Neuronal stem cell (in vitro differentiated cells): Measurements from ENCODE around the gene GRM8.

ENCODE experiments used
- DNase-seq: peaks from one replicate; pipeline ENCODE4 v3.0.0-alpha.2; 2013; ENCODE audit warnings: low spot score
- H2AFZ ChIP-seq: one replicate; pipeline ENCODE4 v1.6.1; 2013; ENCODE audit warnings: mild to moderate bottlenecking, low read length, inconsistent platforms
- H2AK5ac ChIP-seq: 2 replicates; pipeline ENCODE4 v1.6.1; 2013; ENCODE audit warnings: low read depth, mild to moderate bottlenecking, inconsistent platforms, low read length, moderate library complexity, mixed read lengths
- H2BK120ac ChIP-seq: 2 replicates; pipeline ENCODE4 v1.6.1; 2013; ENCODE audit warnings: low read depth, mild to moderate bottlenecking, inconsistent platforms, low read length, moderate library complexity, mixed read lengths
- H2BK12ac ChIP-seq: one replicate; pipeline ENCODE4 v1.6.1; 2013; ENCODE audit warnings: low read length, inconsistent platforms
- H2BK15ac ChIP-seq: 2 replicates; pipeline ENCODE4 v1.6.1; 2013; ENCODE audit warnings: mild to moderate bottlenecking, low read length, inconsistent platforms, mixed read lengths
- H2BK5ac ChIP-seq: one replicate; pipeline ENCODE4 v1.6.1; 2013; ENCODE audit warnings: inconsistent platforms, mild to moderate bottlenecking, low read length, moderate library complexity
- H3K14ac ChIP-seq: one replicate; pipeline ENCODE4 v1.6.1; 2013; ENCODE audit warnings: low read length, inconsistent platforms
- H3K18ac ChIP-seq: 2 replicates; pipeline ENCODE4 v1.6.1; 2013; ENCODE audit warnings: low read length, inconsistent platforms
- H3K23ac ChIP-seq: 2 replicates; pipeline ENCODE4 v1.6.1; 2013; ENCODE audit warnings: low read depth, mild to moderate bottlenecking, mixed read lengths, low read length, inconsistent platforms; ENCODE audit not compliant: poor library complexity
- H3K27ac ChIP-seq: replicated peaks from 3 replicates; pipeline ENCODE4 v1.5.1; 2013; ENCODE audit warnings: low read length, inconsistent platforms
- H3K27me3 ChIP-seq, 3 experiments: 2 replicates each; pipeline ENCODE4 v1.6.1; 2013; ENCODE audit warnings: low read length in 3 of 3, mild to moderate bottlenecking in 2 of 3, inconsistent platforms in 1 of 3, low read depth in 1 of 3, mixed read lengths in 1 of 3, moderate library complexity in 1 of 3; ENCODE audit not compliant: control insufficient read depth in 3 of 3, insufficient read depth in 3 of 3
- H3K36me3 ChIP-seq, 2 donors: replicated peaks in 1 of 2; 2 replicates each; pipeline ENCODE4 v1.6.1; 2013; ENCODE audit warnings: low read length in 2 of 2; ENCODE audit not compliant: control insufficient read depth in 2 of 2, insufficient read depth in 2 of 2
- H3K4ac ChIP-seq: 2 replicates; pipeline ENCODE4 v1.6.1; 2013; ENCODE audit warnings: inconsistent platforms, mild to moderate bottlenecking, low read length, moderate library complexity
- H3K4me1 ChIP-seq, 2 donors: 1 replicate in 1 of 2; 2 replicates in 1 of 2; pipeline ENCODE4 v1.6.1; 2013; ENCODE audit warnings: low read length in 2 of 2, low read depth in 1 of 2; ENCODE audit not compliant: control insufficient read depth in 2 of 2, insufficient read depth in 1 of 2
- H3K4me2 ChIP-seq: one replicate; pipeline ENCODE4 v1.6.1; 2013; ENCODE audit warnings: mild to moderate bottlenecking, low read length, inconsistent platforms; ENCODE audit not compliant: insufficient read depth, poor library complexity, severe bottlenecking
- H3K4me3 ChIP-seq, 2 donors: 2 replicates each; pipeline ENCODE4 v1.5.1; 2013; ENCODE audit warnings: low read length in 2 of 2, mild to moderate bottlenecking in 2 of 2, inconsistent platforms in 1 of 2, moderate library complexity in 1 of 2
- H3K79me1 ChIP-seq: one replicate; pipeline ENCODE4 v1.6.1; 2013; ENCODE audit warnings: low read depth, mild to moderate bottlenecking, inconsistent platforms, low read length, moderate library complexity
- H3K9ac ChIP-seq: one replicate; pipeline ENCODE4 v1.6.1; 2013; ENCODE audit warnings: mild to moderate bottlenecking, low read depth, low read length, inconsistent platforms; ENCODE audit not compliant: poor library complexity
- H3K9me3 ChIP-seq, 2 donors: replicated peaks in 1 of 2; 2 replicates each; pipeline versions ENCODE3 to v1.6.1; 2013; ENCODE audit warnings: low read length in 2 of 2, mild to moderate bottlenecking in 2 of 2, inconsistent platforms in 1 of 2, low read depth in 1 of 2, mixed read lengths in 1 of 2, moderate library complexity in 1 of 2; ENCODE audit not compliant: control insufficient read depth in 2 of 2, insufficient read depth in 1 of 2
- H4K8ac ChIP-seq: one replicate; pipeline ENCODE4 v1.6.1; 2013; ENCODE audit warnings: low read depth, mild to moderate bottlenecking, inconsistent platforms, low read length, moderate library complexity
- H4K91ac ChIP-seq: one replicate; pipeline ENCODE4 v1.6.1; 2013; ENCODE audit warnings: low read length, low read depth, mild to moderate bottlenecking, inconsistent platforms; ENCODE audit not compliant: poor library complexity
- WGBS, 2 donors: extraction: QIAGEN DNeasy Blood & Tissue Kit; methylation state at CpG; one replicate each; pipeline ENCODE4 v1.1.7; 2013; ENCODE audit warnings: missing lambda C conversion rate in 2 of 2, mixed read lengths in 1 of 2; ENCODE audit not compliant: insufficient read length in 2 of 2, insufficient replicate concordance in 1 of 2; ENCODE audit errors: extremely low coverage in 2 of 2; 5-methylcytosine and 5-hydroxymethylcytosine counted together

The GRM8 gene

GRCh38 chr7:127231415-127231814 is 21.3 kb downstream of the GRM8 start:
- Histone ChIP-seq H4K91ac (no peak overlapping the region), H3K23ac (no peak overlapping the region), H2BK15ac (no peak overlapping the region), H2BK5ac (no peak overlapping the region), H2BK12ac (no peak overlapping the region), H3K4me1 (peaks cover 0 to 2% of the 10 kb centered on the region in 2 donors), H3K4me2 (no peak overlapping the region), H2AK5ac (no peak overlapping the region), H3K14ac (no peak overlapping the region), H3K9me3 (no peaks in the 10 kb centered on the region), H3K18ac (no peak overlapping the region), H4K8ac (no peak overlapping the region), H3K27me3 (no peaks in the 10 kb centered on the region), H2BK120ac (no peak overlapping the region), H3K36me3 (no peaks in the 10 kb centered on the region), H3K9ac (no peak overlapping the region), H3K4me3 (no peak overlapping the region), H3K4ac (no peak overlapping the region), H3K79me1 (no peaks in the 10 kb centered on the region), H2AFZ (no peak overlapping the region), H3K27ac (no peak overlapping the region)
- no peak for DNase-seq

GRCh38 chr7:127230192-127230925 is 22.4 kb downstream of the GRM8 start:
- H2BK5ac ChIP-seq, result no peak overlapping the region
- H4K91ac ChIP-seq, result no peak overlapping the region
- no peak overlapping the region for H3K4ac ChIP-seq
- H3K4me3 ChIP-seq, result no peak overlapping the region
- H4K8ac ChIP-seq, result no peak overlapping the region
- no peak for DNase-seq
- no peak overlapping the region for H3K18ac ChIP-seq
- no CpG with 5 or more reads among the region's 3 CpGs for WGBS, 2 donors
- H2BK15ac ChIP-seq, result no peak overlapping the region
- H3K27ac ChIP-seq, result no peak overlapping the region
- no peaks in the 10 kb centered on the region for H3K36me3 ChIP-seq
- no peak overlapping the region for H2AFZ ChIP-seq
- no peak overlapping the region for H3K23ac ChIP-seq
- peaks cover 0 to 2% of the 10 kb centered on the region in 2 donors for H3K4me1 ChIP-seq
- no peak overlapping the region for H3K14ac ChIP-seq
- H3K9me3 ChIP-seq, result no peaks in the 10 kb centered on the region
- H3K79me1 ChIP-seq, result no peaks in the 10 kb centered on the region
- H3K4me2 ChIP-seq, result no peak overlapping the region
- H2AK5ac ChIP-seq, result no peak overlapping the region
- no peak overlapping the region for H3K9ac ChIP-seq
- H3K27me3 ChIP-seq, result no peaks in the 10 kb centered on the region
- H2BK120ac ChIP-seq, result no peak overlapping the region
- H2BK12ac ChIP-seq, result no peak overlapping the region

- Histone ChIP-seq H3K4ac (no peak overlapping the region), H3K27ac (no peak overlapping the region), H2AK5ac (no peak overlapping the region), H2BK5ac (no peak overlapping the region), H4K91ac (no peak overlapping the region), H2AFZ (no peak overlapping the region), H4K8ac (no peak overlapping the region), H3K9me3 (no peaks in the 10 kb centered on the region), H3K14ac (no peak overlapping the region), H3K27me3 (no peaks in the 10 kb centered on the region), H3K18ac (no peak overlapping the region), H3K4me2 (no peak overlapping the region), H3K9ac (no peak overlapping the region), H3K79me1 (no peaks in the 10 kb centered on the region), H2BK120ac (no peak overlapping the region), H3K23ac (no peak overlapping the region), H3K36me3 (no peaks in the 10 kb centered on the region), H2BK12ac (no peak overlapping the region), H2BK15ac (no peak overlapping the region), H3K4me1 (peaks cover 0 to 2% of the 10 kb centered on the region in 2 donors), H3K4me3 (no peak overlapping the region)
- DNase-seq, result no peak
- no CpG with 5 or more reads among the region's 10 CpGs for WGBS, 2 donors
Observed at GRCh38 chr7:127226685-127227374, 25.9 kb downstream of the GRM8 start.

- Histone ChIP-seq H3K9ac (no peak overlapping the region), H3K18ac (no peak overlapping the region), H2BK5ac (no peak overlapping the region), H4K8ac (no peak overlapping the region), H3K4me2 (no peak overlapping the region), H3K9me3 (no peaks in the 10 kb centered on the region), H3K4me3 (no peak overlapping the region), H3K27me3 (no peaks in the 10 kb centered on the region), H2BK120ac (no peak overlapping the region), H3K79me1 (no peaks in the 10 kb centered on the region), H3K14ac (no peak overlapping the region), H3K4ac (no peak overlapping the region), H3K4me1 (peaks cover 0 to 2% of the 10 kb centered on the region in 2 donors), H2AK5ac (no peak overlapping the region), H4K91ac (no peak overlapping the region), H2BK15ac (no peak overlapping the region), H3K23ac (no peak overlapping the region), H3K36me3 (no peaks in the 10 kb centered on the region), H2BK12ac (no peak overlapping the region), H3K27ac (no peak overlapping the region), H2AFZ (no peak overlapping the region)
- no peak for DNase-seq
- no CpG with 5 or more reads among the region's 1 CpG for WGBS, 2 donors
Observed at GRCh38 chr7:127221731-127222130, 31.0 kb downstream of the GRM8 start.
